ENCODE measurements around the gene CDYL2. TPM values are rescaled to one million over a fixed set of nuclear protein-coding genes. Genes with fewer than 3 reads are reported as not detected.

Gene CDYL2
- total RNA-seq, 2 experiments from 2014 or later = 24.5 to 27.8 TPM

GRCh38 chr16:80725566-80726162 is 78.7 kb downstream of the CDYL2 start:
- Mint-ChIP-seq H3K36me3 (peaks cover 5% of the 10 kb centered on the region), H3K27ac (no peak overlapping the region), H3K4me1 (no peaks in the 10 kb centered on the region), H3K27me3 (no peaks in the 10 kb centered on the region), H3K9me3 (peaks cover 17% of the 10 kb centered on the region), H3K4me3 (no peak overlapping the region)
- no peak for ATAC-seq (ENCODE audit: low read depth)
- DNase-seq = no peak
- POLR2A ChIA-PET = no interaction called here

GRCh38 chr16:80723981-80724380 is 80.4 kb downstream of the CDYL2 start:
- Mint-ChIP-seq H3K4me1 (peaks cover 7% of the 10 kb centered on the region), H3K27me3 (no peaks in the 10 kb centered on the region), H3K9me3 (peaks cover 17% of the 10 kb centered on the region), H3K27ac (no peak overlapping the region), H3K4me3 (no peak overlapping the region), H3K36me3 (peaks cover 5% of the 10 kb centered on the region)
- POLR2A ChIA-PET = no interaction called here
- ATAC-seq (ENCODE audit: low read depth) = no peak
- DNase-seq = no peak

- no peaks in the 10 kb centered on the region for H3K27me3 Mint-ChIP-seq
- ATAC-seq (ENCODE audit: low read depth) = no peak
- H3K4me3 Mint-ChIP-seq = no peak overlapping the region
- no peak overlapping the region for H3K27ac Mint-ChIP-seq
- POLR2A ChIA-PET = no interaction called here
- H3K4me1 Mint-ChIP-seq = peaks cover 7% of the 10 kb centered on the region
- H3K36me3 Mint-ChIP-seq = peaks cover 5% of the 10 kb centered on the region
- DNase-seq = no peak
- peaks cover 15% of the 10 kb centered on the region for H3K9me3 Mint-ChIP-seq
Observed at GRCh38 chr16:80723091-80723490, 81.3 kb downstream of the CDYL2 start.

GRCh38 chr16:80720804-80721371 is 83.5 kb downstream of the CDYL2 start:
- Mint-ChIP-seq H3K27me3 (no peaks in the 10 kb centered on the region), H3K4me3 (no peak overlapping the region), H3K27ac (no peak overlapping the region), H3K36me3 (peaks cover 4% of the 10 kb centered on the region), H3K9me3 (peaks cover 14% of the 10 kb centered on the region), H3K4me1 (peaks cover 7% of the 10 kb centered on the region)
- DNase-seq (no peak), ATAC-seq (ENCODE audit: low read depth) (no peak)
- POLR2A ChIA-PET = no interaction called here

GRCh38 chr16:80719573-80719972 is 84.8 kb downstream of the CDYL2 start:
- Mint-ChIP-seq H3K27ac (peak overlapping the region; percentile 65), H3K4me3 (no peak overlapping the region), H3K9me3 (peaks cover 13% of the 10 kb centered on the region), H3K4me1 (peaks cover 7% of the 10 kb centered on the region), H3K27me3 (no peaks in the 10 kb centered on the region), H3K36me3 (peaks cover 2% of the 10 kb centered on the region)
- POLR2A ChIA-PET = no interaction called here
- peak; percentile 34 for DNase-seq
- ATAC-seq (ENCODE audit: low read depth) = peak; percentile 99

- no peak overlapping the region for H3K4me3 Mint-ChIP-seq
- H3K9me3 Mint-ChIP-seq = peaks cover 8% of the 10 kb centered on the region
- H3K4me1 Mint-ChIP-seq = peaks cover 7% of the 10 kb centered on the region
- ATAC-seq (ENCODE audit: low read depth) = no peak
- no peak overlapping the region for H3K27ac Mint-ChIP-seq
- no peaks in the 10 kb centered on the region for H3K27me3 Mint-ChIP-seq
- peaks cover 2% of the 10 kb centered on the region for H3K36me3 Mint-ChIP-seq
- DNase-seq = no peak
- POLR2A ChIA-PET = no interaction called here
Observed at GRCh38 chr16:80718480-80719220, 85.7 kb downstream of the CDYL2 start.

DNA sequence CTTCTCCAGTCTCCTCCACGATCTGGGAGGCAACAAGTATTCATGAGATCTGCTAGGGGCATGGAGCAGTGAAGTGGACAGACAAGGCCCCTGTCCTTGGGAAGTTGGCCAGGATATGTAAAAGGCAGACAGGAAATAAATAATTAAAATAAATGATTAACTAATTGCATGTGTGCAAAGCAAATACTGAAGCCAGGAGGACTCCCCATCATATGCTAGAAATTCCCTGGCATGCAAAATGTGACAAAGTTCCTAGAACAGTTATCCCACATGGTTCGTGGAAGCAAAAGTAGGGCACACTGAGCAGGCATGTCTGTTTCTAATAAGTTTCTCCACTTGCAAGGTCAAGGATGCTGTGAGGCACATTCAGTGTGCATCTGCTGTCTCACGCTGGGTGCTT is 86.8 kb downstream of the CDYL2 start:
- peaks cover 2% of the 10 kb centered on the region for H3K36me3 Mint-ChIP-seq
- H3K9me3 Mint-ChIP-seq = peaks cover 6% of the 10 kb centered on the region
- no peak overlapping the region for H3K27ac Mint-ChIP-seq
- no peak overlapping the region for H3K4me3 Mint-ChIP-seq
- DNase-seq = no peak
- no peak for ATAC-seq (ENCODE audit: low read depth)
- POLR2A ChIA-PET = no interaction called here
- peaks cover 7% of the 10 kb centered on the region for H3K4me1 Mint-ChIP-seq
- H3K27me3 Mint-ChIP-seq = no peaks in the 10 kb centered on the region

DNA sequence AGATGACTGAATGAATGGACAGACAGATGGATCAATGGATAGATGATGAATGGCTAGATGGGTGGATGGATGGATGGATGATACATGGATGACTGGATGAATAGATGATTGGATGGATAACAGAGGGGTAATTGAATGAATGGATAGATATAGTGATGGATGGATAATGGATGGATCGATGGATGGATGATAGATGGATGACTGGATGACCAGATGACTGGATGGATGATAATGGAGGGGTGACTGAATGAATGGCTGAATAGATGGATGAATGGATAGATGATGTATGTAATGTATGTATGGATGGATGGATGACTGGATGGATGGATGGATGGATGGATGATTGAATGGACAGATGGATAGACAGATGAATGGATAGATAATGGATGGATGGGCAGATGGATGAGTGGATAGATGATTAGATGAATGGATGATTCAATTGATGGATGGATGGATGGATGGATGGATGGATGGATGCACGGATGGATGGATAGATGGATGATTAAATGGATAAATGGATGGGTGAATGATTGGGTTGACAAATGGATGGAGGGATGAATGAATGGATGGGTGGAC is 87.7 kb downstream of the CDYL2 start:
- ATAC-seq (ENCODE audit: low read depth) = no peak
- H3K36me3 Mint-ChIP-seq = no peaks in the 10 kb centered on the region
- H3K27me3 Mint-ChIP-seq = no peaks in the 10 kb centered on the region
- DNase-seq = no peak
- no peak overlapping the region for H3K4me3 Mint-ChIP-seq
- no peak overlapping the region for H3K27ac Mint-ChIP-seq
- POLR2A ChIA-PET = no interaction called here
- no peaks in the 10 kb centered on the region for H3K9me3 Mint-ChIP-seq
- peaks cover 7% of the 10 kb centered on the region for H3K4me1 Mint-ChIP-seq

DNA sequence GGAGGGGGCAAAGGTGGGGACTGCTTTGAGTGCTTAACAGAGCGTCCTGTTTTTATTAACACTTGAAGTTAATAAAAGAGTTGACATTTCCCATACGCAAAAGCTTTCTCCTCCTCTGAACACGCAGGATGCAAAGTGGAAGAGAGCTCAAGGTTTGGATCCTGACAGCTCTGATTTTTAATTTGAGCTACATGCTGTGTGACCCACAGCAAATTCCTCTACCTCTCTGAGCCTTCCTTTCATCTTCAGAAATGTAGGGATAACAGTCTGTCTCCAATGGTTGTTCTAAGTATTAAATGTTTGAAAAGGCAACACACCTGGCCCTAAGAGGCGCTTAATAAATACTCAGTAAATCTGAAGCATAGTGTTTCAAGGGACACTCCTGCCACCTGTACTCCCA is 93.0 kb downstream of the CDYL2 start:
- no peak overlapping the region for H3K4me3 Mint-ChIP-seq
- peaks cover 2% of the 10 kb centered on the region for H3K9me3 Mint-ChIP-seq
- peaks cover 2% of the 10 kb centered on the region for H3K36me3 Mint-ChIP-seq
- POLR2A ChIA-PET = no interaction called here
- H3K4me1 Mint-ChIP-seq = no peaks in the 10 kb centered on the region
- H3K27me3 Mint-ChIP-seq = no peaks in the 10 kb centered on the region
- ATAC-seq (ENCODE audit: low read depth) = no peak
- H3K27ac Mint-ChIP-seq = no peak overlapping the region
- no peak for DNase-seq

- POLR2A ChIA-PET = no interaction called here
- H3K36me3 Mint-ChIP-seq = peaks cover 2% of the 10 kb centered on the region
- no peaks in the 10 kb centered on the region for H3K4me1 Mint-ChIP-seq
- no peak overlapping the region for H3K4me3 Mint-ChIP-seq
- H3K27me3 Mint-ChIP-seq = no peaks in the 10 kb centered on the region
- H3K9me3 Mint-ChIP-seq = peaks cover 2% of the 10 kb centered on the region
- DNase-seq (no peak), ATAC-seq (ENCODE audit: low read depth) (no peak)
- no peak overlapping the region for H3K27ac Mint-ChIP-seq
Observed at GRCh38 chr16:80710918-80711317, 93.5 kb downstream of the CDYL2 start.

DNA sequence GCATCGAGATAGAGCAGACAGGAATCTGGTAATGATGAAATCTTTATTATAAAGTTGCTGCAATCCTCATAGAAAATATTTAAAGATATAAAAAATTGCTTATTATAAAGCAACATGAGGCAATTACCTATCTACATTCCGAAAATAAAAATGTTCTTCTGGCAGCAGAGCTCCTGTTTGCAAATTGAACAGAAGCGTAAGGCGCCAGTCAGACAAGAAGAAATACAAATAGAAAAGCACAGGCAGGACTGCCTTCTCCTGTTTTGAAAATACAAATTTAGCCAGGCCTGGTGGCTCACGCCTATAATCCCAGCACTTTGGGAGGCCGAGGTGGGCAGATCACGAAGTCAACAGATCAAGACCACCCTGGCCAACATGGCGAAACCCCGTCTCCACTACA is 95.6 kb downstream of the CDYL2 start:
- H3K9me3 Mint-ChIP-seq = peaks cover 2% of the 10 kb centered on the region
- no peak for DNase-seq
- ATAC-seq (ENCODE audit: low read depth) = no peak
- peaks cover 2% of the 10 kb centered on the region for H3K36me3 Mint-ChIP-seq
- peaks cover 2% of the 10 kb centered on the region for H3K4me1 Mint-ChIP-seq
- no peak overlapping the region for H3K27ac Mint-ChIP-seq
- H3K27me3 Mint-ChIP-seq = no peaks in the 10 kb centered on the region
- no peak overlapping the region for H3K4me3 Mint-ChIP-seq
- POLR2A ChIA-PET = no interaction called here

DNA sequence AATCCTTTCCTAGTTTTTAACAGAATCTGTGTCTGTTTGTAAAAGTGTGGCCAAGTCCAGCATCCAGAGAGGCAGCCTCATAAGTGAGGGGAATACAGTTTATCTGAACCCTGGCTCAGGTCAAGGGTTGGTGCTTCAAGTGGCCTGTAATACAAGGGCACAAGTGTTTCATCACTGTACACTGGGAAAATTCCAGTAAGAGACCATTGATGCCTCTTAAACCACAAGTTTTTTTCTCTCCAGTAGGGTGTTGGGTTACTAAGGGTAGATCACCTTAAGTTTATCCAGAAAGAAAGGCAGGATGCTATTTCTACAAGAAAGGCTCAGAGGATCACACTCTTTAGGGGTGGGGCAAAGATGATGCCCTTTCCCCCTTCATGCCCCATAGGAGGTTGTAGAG is 96.7 kb downstream of the CDYL2 start:
- Mint-ChIP-seq H3K4me3 (no peak overlapping the region), H3K9me3 (peaks cover 2% of the 10 kb centered on the region), H3K27ac (no peak overlapping the region), H3K27me3 (no peaks in the 10 kb centered on the region), H3K4me1 (peaks cover 2% of the 10 kb centered on the region), H3K36me3 (peaks cover 2% of the 10 kb centered on the region)
- POLR2A ChIA-PET = no interaction called here
- ATAC-seq (ENCODE audit: low read depth) (no peak), DNase-seq (no peak)

- DNase-seq (no peak), ATAC-seq (ENCODE audit: low read depth) (no peak)
- peaks cover 2% of the 10 kb centered on the region for H3K9me3 Mint-ChIP-seq
- no peak overlapping the region for H3K27ac Mint-ChIP-seq
- no peaks in the 10 kb centered on the region for H3K27me3 Mint-ChIP-seq
- H3K4me3 Mint-ChIP-seq = no peak overlapping the region
- peaks cover 2% of the 10 kb centered on the region for H3K4me1 Mint-ChIP-seq
- POLR2A ChIA-PET = interaction anchor here (0.5 kb wide), 1 partner anchor 819 kb away, joined by 3 read pairs; no protein-coding TSS in a partner anchor
- peaks cover 2% of the 10 kb centered on the region for H3K36me3 Mint-ChIP-seq
Observed at GRCh38 chr16:80705596-80705995, 98.8 kb downstream of the CDYL2 start.
